SHP77 (cell line): ENCODE data around the gene SPINT3.

Experiments used
- DNase-seq, 2 experiments: peaks; one replicate each; lab custom pipeline; 2025; lab: John Stamatoyannopoulos, UW

The SPINT3 gene

GRCh38 chr20:45515147-45515913, at the start of gene SPINT3:
TSS of gene SPINT3 (minus strand) at chr20:45515622. CDS start at chr20:45515608, 14 bp downstream.
- DNase-seq: no peak

DNA sequence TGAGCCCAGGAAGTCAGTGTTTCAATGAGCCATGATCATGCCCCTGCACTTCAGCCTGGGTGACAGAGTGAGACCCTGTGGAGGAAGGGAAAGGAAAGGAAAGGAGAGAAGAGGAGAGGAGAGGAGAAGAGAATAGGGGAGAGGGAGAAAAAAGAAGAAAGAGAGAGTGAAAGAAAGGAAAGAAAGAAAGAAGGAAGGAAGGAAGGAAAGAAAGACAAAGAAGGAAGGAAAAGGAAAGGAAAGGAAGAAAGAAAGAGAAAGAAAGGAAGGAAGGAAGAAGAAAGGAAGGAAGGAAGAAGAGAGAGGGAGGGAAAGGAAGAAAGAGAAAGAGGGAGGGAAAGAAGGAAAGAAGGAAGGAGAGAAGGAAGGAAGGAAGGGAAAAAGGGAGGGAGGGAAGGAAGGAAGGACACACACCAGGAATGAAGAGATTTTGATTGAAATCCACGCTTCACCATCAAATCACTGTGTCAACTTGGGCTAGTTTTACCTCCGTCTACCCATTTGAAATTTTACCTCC, 49.4 kb upstream of the SPINT3 start:
- DNase-seq: no peak

DNA sequence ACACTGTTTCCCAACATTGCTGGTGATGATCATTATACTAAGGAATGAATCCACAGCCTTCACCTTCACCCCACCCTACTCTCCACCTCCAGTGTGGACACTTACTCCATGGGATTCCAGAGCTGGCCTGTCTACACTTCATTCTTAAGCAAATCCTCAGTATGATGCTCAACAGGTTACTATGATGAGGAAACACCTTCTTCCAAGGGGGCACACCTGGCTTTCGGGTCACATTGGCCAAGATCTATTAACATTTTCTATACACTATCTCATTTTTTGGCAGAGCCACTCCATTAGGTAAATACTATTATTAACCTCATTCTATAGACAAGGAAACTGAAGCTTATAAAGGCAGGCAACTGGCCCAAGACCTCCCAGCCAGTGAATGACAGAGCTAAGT, 39.8 kb upstream of the SPINT3 start:
- DNase-seq: no peak

DNA sequence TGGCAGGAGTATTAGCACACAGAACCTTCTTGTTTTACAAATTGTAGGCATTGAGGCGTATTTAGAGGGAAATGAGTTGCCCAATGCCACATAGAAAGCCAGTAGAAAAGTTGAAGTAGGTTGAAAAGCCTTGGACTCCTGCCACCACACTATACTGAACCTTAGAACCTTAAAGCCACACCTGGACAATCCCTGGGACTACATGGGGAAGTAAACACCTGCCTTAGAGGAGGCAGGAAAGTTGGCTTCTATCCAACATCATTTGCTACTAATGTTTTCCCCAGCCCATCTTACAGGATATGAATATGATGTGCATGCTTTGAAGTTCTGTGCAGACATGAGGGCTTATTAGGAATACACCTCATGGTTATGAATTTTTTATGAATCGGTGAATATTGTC, 37.0 kb upstream of the SPINT3 start:
- DNase-seq: no peak

GRCh38 chr20:45550765-45551164, 35.3 kb upstream of the SPINT3 start:
- DNase-seq: no peak

GRCh38 chr20:45548410-45548809, 33.0 kb upstream of the SPINT3 start:
- no peak for DNase-seq

DNA sequence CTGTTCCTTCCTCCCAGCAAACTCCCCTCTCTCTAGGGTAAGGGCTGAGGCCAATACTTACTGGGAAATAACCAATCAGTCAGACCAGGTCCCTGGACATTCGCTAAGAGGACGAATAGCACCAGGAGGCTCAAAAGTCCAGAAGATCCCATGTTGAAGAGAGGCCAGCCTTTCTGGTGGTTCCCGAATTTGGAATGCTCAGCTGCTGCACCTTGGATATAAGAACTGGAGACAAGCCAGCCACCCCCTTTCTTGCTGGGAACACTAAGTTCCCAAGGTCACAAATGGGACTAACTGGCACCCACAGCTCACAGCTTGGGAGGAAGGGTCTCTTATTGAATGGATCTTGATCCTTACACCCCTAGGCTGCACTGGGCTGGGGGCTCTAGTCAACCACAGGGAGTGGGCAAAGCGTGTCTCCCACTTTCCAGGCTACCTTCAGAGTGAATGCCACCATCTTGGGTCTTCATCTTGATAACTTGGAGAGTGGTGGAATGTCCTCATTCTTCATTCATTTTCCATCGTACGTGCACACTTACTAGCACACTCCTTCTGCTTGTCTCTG, 31.9 kb upstream of the SPINT3 start, which contains the start of gene EPPIN:
TSS of gene EPPIN (minus strand) at position 196 of the 565 bp plus-strand sequence. CDS start at position 152, 44 bp downstream.
- DNase-seq: no peak

GRCh38 chr20:45545754-45546453, 30.5 kb upstream of the SPINT3 start:
- peak in 1 of 2 experiments; percentile 5 for DNase-seq

- DNase-seq: no peak
These were observed 29.9 kb upstream of the SPINT3 start for GRCh38 chr20:45545351-45545750.

- DNase-seq: no peak
These were observed 24.0 kb upstream of the SPINT3 start, which contains the start of gene WFDC6 for GRCh38 chr20:45539382-45539781. TSS of gene WFDC6 (minus strand) at chr20:45539482. CDS start at chr20:45539407, 75 bp downstream.

GRCh38 chr20:45538209-45538799, 22.9 kb upstream of the SPINT3 start:
- no peak for DNase-seq

DNA sequence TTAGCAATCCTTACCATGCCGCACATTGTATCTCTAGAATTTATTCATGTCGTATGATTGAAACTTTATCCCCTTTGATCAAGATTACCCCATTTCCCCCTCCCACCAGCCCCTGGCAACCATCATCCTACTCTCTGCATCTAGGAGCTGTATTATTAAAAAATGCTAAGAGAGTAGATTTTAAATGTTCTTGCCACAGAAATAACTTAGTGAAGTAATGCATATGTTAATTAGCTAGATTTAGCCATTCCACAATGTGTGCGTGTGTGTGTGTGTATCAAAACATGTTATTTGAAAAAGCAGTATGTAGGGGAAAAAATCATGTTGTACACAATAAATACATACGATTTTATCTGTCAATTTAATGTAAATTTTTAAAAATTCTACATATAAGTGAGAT, 11.9 kb upstream of the SPINT3 start:
- no peak for DNase-seq

DNA sequence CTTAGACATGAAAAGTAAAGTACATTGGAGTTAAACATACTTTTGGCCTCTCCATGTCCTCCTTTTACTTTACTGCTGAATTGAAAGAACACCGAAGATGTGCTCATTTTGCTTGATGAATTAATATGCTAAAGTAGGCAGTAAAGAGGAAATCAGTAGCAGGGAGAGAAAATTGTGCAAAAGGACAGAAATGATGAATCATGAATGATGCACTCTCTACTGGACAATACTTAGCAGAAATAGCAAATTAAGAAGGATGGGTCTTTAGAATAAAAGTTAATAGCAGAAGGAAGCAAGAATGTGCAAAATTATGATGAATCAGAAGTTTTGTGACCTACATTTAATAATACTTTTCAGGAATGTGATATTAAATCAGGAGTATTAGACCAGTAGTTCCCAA, 8.4 kb upstream of the SPINT3 start:
- no peak for DNase-seq

GRCh38 chr20:45518282-45518681, 2.9 kb upstream of the SPINT3 start:
- no peak for DNase-seq

DNA sequence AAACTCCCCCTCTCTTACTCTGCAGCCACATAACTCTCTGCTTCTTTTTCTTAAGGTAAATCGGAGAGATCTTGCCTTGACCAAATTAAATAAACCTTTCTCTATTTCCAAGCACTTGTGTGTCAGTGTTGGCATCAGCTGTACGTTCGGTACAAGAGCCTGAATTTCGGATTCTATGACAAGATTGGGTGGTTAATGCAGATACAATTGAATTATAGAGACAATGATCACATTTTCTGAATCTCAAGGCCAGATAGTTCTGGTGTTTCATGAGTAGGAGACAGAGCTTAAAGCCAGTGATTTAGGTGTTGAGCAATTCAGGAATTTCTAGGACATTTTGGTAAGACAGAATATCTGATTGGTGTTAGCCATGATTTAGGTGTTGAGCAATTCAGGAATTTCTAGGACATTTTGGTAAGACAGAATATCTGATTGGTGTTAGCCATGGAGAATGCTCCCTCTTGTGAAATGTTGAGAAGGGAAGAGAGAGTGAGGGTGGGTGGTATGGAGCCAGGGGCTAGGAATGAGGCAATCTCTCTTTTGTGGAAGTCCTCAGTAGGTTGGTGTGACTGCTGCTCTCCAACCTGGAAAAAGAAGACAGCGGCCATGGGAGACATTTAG, 5.1 kb downstream of the SPINT3 start:
- no peak for DNase-seq

- no peak for DNase-seq
These were observed 6.3 kb downstream of the SPINT3 start for GRCh38 chr20:45509091-45509490.

GRCh38 chr20:45508068-45508886, 7.1 kb downstream of the SPINT3 start:
- no peak for DNase-seq

DNA sequence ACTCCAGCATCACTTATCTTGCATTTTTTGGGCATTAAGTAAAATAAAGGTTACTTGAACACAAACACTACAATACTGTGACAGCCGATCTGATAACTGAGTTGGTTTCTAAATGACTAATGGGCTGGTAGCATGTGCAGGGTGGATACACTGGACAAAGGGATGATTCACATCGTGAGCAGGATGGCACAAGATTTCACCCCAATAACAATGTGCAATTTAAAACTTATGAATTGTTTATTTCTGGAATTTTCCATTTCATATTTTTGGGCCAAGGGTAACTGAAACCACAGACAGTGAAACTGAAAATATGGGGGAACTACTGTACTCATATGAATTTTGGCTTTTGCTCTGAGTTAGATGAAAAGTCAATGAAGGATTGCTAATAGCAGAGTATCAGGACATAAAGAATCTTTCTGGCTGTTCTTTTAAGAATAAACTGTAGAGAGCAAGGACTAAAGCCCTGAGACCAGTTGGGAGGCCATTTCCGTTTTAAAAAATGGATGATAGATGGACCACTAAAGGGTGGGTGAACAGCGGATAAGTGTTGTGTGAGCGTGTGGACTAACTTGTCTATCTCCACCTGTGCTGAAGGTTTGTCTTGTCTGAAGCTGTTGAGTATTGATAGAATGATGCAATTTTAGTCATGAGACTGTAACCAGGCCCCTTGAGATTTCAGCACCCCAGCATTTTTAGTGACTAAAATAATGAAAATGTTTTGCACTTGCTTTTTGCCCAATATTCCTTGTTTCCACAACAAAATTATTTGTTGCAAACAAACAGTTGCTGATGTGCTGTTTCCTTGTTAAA, 8.2 kb downstream of the SPINT3 start:
- DNase-seq: no peak

- DNase-seq: no peak
These were observed 9.0 kb downstream of the SPINT3 start for GRCh38 chr20:45506398-45506797.

DNA sequence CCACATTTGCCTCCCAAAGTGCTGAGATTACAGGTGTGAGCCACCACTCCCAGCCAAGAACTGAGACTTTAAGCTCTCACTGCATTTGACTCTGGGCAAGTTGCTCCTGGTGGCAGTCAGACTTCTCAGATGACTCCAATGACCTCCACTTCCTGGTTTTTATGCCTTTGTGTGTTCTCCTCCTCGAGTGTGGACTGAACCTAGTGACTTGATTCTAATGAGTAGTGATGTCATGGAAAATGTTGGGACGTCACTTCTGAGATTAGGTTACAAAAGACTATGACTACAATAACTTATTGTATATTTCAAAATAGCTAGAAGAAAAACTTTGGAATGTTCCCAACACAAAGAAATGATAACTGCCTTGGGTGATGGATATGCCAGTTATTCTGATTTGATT, 12.0 kb downstream of the SPINT3 start:
- no peak for DNase-seq
